GM21515 (cell line): ENCODE data around the gene BCS1L.
"Not testable (repeated sequence)": the region's sequence is repeated elsewhere in the genome, so short reads cannot be mapped to it uniquely, and the experiment has no call there.

Experiments
- ATAC-seq: cut with Tn5 transposase; IDR thresholded peaks from one replicate; pipeline ENCODE4 v1.9.1; 2021; ENCODE audit not compliant: unreplicated experiment

Gene BCS1L

GRCh38 chr2:218658671-218659257 lies 719 bp upstream of the BCS1L start:
- peak; percentile 42 for ATAC-seq

DNA sequence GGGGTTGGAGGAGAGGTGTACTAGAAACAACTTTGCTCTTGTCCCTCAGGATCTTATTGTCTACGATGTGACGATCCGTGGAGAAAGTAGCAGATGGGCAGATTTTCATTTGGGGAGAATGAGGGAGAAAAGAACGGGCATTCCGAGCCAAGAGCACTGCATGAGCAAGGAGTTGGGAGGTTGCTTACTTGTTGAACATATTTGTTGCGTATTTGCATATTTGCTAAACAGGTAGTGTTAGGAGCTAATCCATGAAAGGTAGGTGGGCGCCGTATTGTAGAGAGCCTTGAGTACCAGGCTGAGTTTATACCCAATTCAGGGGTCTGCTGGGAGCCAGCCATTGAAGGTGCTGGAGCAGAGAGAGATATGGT lies 490 bp downstream of the BCS1L start:
- ATAC-seq: no peak

DNA sequence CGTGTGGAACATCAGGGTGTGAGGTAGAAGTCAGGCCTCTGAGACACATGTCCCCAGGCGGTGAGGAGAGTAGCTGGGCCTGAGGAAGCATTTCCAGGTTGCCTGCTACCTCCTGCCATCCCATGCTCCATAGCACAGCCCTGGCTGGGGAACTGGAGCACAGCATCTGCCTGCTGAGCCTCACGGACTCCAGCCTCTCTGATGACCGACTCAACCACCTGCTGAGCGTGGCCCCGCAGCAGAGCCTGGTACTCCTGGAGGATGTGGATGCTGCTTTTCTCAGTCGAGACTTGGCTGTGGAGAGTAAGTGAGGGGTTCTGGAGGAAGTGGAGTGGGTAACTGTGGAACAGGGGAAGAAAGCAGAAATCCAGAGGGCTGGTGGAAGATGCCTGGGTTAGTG lies 2.9 kb downstream of the BCS1L start:
- no peak for ATAC-seq

DNA sequence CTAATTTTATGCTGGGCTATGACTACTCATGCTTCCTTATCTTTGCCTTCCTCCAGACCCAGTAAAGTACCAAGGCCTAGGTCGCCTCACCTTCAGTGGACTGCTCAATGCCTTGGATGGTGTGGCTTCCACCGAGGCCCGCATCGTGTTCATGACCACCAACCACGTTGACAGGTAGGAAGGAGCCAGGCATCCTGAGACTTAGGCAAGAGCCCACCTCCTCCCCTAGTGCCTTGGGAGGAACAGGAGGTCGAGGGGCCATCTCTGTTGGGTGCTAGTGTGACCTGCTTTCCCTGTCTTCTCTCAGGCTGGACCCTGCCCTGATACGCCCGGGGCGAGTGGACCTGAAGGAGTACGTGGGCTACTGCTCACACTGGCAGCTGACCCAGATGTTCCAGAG lies 3.3 kb downstream of the BCS1L start:
- no peak for ATAC-seq

- ATAC-seq: no peak
Observed at GRCh38 chr2:218663901-218664300, 4.4 kb downstream of the BCS1L start.

DNA sequence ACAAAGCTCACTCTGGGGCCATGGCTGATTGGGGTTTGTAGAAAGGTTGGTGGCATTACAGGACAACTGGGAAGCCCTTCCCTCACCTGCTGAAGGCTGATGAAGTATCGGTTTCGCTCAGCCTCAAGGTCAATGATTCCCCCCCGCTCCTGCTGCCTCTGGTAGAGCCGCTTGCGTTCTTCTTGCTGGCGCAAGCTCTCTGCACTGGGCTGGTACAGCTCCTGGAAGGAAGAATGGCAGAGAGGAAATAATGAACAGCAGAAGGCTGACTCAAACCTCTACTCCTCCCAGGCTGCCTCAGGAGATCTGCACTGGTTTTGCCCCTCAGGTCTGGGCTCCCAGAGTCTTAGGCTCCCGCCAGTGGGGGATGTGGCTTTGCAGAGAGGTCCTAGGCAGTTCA lies 5.2 kb downstream of the BCS1L start:
- ATAC-seq: no peak

- ATAC-seq: peak; percentile 2
Observed at GRCh38 chr2:218671097-218671653, 11.7 kb downstream of the BCS1L start.

- peak; percentile 98 for ATAC-seq
Observed at GRCh38 chr2:218671654-218672566, 12.4 kb downstream of the BCS1L start, which contains the start of the genes RNF25 and STK36. RNF25 (minus strand) TSS chr2:218672002; CDS start chr2:218671970, 32 bp downstream. STK36 (plus strand) TSS chr2:218672086; CDS start chr2:218672830, 744 bp downstream.

GRCh38 chr2:218679119-218679518 lies 19.6 kb downstream of the BCS1L start:
- no peak for ATAC-seq

DNA sequence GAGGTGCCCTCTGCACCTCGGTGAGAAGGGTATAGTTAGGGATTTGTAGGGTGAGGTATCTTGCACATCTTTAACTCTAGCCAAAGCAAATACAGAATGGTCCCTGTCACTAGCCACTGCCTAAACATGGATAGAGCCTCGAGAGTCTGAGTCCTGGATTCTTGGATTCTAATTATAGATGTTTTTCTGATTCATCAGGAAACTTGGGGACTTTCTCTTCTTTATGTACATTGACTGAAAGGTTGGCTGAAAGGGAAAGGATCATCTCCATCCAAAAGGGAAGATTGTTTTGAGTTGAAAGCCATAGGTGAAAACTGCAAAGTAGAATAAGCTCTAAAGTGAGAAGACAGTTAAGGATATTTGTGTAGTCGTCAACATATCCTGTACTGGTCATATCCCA lies 20.6 kb downstream of the BCS1L start:
- ATAC-seq: no peak

DNA sequence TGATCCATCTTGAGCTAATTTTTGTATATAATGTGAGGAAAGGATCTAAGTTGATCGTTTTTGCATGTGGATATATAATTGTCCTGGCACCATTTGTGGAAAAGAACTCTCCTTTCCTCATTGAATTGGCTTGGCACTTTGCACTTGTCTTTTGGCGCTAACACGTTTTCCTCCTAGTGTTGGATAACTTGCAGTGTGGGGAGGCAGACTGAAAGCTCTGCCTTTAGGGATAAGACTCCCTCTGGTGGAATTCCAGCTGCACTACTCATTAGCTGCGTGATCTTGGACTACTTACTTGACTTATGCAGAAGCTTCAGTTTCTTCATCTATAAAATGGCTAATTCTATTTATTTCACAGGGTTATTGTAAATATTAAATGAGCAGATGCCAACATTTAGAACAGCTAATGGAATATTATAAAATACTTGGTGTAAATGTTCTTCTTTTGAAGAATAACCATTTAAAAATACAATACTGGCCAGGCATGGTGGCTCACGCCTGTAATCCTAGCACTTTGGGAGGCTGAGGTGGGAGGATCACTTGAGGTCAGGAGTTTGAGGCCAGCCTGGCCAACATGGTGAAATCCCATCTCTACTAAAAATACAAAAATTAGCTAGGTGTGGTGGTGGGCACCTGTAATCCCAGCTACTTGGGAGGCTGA lies 28.0 kb downstream of the BCS1L start:
- not testable (repeated sequence) for ATAC-seq

- ATAC-seq: no peak
Observed at GRCh38 chr2:218691234-218691633, 31.8 kb downstream of the BCS1L start.

- ATAC-seq: no peak
Observed at GRCh38 chr2:218694405-218695145, 35.1 kb downstream of the BCS1L start.

GRCh38 chr2:218698885-218699284 lies 39.4 kb downstream of the BCS1L start:
- ATAC-seq: no peak

DNA sequence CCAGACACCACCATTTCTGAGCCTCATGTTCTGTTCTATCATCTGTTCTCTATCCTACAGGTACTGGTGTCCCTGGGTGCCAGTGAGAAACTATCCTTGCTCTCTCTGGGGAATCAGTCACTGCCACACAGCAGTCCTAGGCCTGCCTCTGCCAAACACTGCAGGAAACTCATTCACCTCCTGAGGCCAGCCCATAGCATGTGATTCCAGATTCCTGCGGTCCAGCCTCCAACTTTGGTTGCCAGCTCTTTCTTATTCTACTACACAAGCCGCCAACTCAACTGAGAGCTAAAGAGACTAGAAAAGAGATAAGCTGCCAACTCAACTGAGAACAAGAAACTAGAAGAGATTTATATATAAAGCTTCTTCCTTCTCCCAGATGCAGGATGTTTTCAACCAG lies 42.3 kb downstream of the BCS1L start:
- no peak for ATAC-seq

GRCh38 chr2:218703341-218703740 lies 43.9 kb downstream of the BCS1L start:
- ATAC-seq: no peak

GRCh38 chr2:218708086-218708485 lies 48.6 kb downstream of the BCS1L start:
- peak; percentile 34 for ATAC-seq

- no peak for ATAC-seq
Observed at GRCh38 chr2:218709908-218710307, 50.4 kb downstream of the BCS1L start.

DNA sequence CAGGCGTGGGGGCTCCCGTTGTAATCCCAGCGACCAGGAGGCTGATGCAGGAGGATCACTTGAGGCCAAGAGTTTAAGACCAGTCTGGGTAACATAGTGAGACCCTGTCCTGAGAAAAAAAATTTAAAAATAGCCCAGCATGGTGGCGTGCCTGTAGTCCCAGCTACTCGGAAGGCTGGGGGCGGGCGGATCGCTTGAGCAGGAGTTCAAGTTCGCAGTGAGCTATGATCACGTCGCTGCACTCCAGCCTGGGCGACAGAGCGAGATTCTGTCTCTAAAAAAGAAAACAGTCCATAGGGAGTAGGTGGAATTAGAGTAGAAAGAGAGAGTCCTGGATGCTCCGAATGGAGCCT lies 50.8 kb downstream of the BCS1L start:
- no peak for ATAC-seq

DNA sequence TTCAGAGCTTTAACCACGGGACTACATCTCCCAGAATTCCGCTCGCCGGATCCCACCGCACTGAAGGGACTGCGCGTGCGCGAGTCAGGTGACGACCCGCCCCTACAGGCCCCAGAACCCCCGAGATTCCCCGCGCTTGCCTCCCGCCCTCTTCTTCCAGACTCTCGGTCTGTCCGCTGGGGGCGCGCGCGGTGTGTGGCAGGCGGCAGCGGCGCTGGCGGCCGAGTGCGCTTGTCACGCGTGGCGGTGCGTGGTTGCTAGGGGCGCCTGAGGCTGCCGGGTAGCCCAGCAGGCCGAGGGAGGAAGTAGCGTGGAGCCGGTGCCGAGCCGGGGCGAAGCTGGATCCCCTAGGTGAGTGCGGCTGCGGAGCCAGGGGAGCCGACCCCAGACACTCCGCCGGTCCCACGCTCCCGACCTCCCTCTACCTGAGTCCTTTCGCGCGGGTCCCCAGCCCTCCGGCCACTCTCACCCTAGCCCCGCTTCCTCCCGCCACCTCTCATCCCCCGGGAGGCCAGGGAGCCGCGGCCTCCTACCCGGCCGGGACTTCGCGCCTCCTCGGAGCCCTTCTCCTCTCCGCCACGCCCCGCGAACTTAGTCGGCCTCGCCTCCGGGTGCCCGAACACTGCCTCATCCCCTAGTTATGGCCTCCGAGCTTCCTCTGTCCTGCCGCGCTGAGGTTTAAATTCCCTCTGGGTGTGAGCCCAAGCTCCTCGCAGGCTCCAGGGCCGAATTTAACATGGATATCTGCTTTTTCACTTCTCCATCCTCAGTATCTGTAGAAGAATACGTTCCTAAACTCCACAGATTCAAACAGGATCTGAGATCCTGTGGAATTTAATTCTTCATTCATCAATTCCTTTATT lies 51.4 kb downstream of the BCS1L start, which contains the start of gene TTLL4:
Gene TTLL4, plus strand, starts transcription at position 149 of the 863 bp plus-strand sequence. CDS start 26,842 bp downstream, outside the sequence.
- ATAC-seq: peak; percentile 91
